GM18508 (cell line): ENCODE results near the gene ATP5F1D.

Source experiments
- ATAC-seq: cut with Tn5 transposase; IDR thresholded peaks from one replicate; pipeline ENCODE4 v1.9.1; 2021; ENCODE audit warnings: moderate number of reproducible peaks; ENCODE audit not compliant: insufficient read depth, unreplicated experiment

Gene ATP5F1D

DNA sequence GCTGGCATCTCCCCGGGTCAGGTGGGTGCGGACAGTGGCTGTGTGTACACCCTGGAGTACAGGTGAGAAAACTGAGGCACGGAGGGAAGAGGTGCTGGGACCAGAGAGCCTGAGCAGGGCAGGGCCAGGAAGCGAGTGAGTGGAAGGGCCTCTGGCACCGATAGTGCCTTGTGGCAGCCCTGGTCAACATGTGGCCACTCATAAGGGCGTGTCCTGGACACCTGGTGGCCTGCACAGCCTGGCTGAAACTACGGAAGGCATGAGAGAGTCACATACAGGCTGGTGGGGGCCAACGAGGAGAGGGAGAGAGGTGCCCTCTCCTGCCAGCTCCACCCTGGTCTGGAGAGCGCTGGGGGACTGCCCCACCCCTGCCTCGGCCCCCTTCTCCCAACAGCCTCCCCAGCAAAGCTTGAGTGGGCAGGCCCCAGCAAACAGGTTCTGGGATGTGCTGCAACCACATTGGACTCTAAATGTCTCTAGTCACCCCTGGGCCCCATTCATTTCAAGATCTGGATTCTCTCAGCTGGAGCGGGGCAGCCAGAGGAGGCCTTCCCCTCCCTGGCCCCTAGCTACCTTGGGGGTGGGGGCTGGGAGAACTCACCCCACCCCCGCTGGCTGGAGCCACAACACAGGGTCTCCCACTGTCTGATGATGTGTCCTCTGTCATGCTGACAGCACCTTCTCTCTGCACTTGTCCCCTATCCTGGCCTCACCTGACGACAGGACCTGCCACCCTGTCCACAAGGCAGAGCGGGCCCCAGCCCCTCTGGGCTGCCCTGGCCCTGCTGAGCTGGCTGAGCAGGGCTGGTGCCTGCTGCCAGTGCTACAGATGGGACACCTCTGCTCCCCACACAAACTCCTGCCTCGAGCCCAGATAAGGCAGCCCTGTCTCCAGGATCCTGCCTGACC is 9.6 kb upstream of the ATP5F1D start:
- no peak for ATAC-seq

DNA sequence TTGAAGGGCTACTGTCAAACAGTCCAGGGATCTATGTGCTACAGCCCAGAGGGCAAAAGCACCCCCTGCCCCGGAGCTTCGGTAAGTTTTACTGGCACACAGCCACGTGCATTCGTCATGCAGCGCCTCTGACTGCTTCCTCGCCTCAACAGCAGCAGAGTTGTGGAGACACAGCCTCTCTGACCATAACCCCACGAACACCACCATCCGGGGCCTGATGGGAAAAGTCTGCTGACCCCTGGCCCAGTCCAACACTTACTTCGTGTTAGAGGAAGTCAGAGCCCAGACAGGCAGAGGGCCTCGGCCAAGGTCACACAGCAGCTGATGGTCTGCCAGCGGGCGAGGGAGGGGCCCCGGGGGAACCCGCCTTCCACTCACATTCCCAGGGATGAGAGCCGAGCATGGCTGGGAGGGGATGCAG is 8.9 kb upstream of the ATP5F1D start:
- ATAC-seq, result no peak

GRCh38 chr19:1233115-1233667 is 8.4 kb upstream of the ATP5F1D start:
- ATAC-seq, result no peak

GRCh38 chr19:1234051-1234954 is 7.2 kb upstream of the ATP5F1D start:
- ATAC-seq, result no peak

DNA sequence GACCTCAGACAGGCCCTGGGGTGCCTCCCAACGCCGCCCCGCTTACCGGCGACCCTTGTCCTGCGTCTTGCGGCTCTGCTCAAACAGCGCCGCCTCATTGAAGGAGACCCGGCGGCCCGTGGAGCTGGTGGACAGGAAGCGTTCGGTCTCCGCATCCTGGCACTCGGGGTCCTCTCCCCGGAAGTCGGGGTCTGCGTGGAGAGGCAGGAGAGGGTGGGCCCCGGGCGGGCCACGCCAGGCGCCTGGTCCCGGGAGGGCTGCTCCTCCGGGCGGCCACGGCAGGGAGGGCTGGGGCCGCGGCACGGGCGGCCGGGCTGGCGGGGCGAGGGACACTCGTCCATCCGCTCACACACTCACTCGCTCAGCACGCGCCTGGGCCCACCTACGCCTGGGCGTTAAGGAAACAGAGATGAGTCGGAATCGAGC is 6.6 kb upstream of the ATP5F1D start:
- ATAC-seq, result no peak

DNA sequence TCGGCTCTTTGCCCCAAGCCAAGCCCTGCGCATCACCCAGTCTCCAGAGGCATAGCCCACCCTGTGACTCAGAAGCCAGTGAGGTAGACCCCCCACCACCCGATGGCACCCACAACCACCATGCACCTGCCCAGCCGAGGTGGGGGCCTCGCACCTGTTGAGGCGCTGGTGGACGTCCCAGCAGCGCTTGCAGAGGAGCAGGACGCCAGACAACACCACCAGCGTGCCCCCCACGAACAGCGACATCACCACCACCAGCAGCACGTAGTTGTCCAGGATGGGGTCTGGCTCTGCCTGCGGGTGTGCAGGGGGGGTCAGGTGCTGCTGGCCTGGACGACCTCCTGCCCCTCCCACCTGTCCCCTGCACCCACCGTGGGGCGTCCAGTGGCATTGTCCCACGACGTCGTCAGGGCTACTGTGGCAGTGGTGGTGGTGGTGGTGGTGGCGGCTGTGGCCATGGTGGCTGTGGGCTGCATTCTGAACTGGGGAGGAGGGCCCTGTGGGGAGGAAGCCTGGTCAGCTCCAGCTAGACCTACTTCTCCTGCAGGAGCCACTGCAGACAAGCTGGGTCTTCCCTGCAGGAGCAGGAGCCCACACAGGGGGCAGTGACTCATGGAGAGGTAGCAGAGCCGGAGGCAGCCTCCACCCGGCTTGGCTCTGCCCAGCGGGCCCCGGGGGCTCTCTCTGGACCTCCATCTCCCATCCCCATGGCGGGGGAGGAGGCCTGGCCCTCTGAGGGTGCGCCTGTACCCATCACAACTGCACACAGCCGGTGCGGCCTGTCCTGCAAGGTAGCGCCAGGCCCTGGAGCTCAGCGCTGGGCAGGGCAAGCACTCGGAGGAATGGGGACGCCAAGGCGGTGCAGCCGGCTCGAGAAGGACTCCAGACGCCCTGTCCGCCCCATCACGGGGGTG is 5.7 kb upstream of the ATP5F1D start:
- no peak for ATAC-seq

GRCh38 chr19:1236576-1236975 is 5.0 kb upstream of the ATP5F1D start:
- no peak for ATAC-seq

- no peak for ATAC-seq
Measured at GRCh38 chr19:1237027-1237659, 4.4 kb upstream of the ATP5F1D start.

DNA sequence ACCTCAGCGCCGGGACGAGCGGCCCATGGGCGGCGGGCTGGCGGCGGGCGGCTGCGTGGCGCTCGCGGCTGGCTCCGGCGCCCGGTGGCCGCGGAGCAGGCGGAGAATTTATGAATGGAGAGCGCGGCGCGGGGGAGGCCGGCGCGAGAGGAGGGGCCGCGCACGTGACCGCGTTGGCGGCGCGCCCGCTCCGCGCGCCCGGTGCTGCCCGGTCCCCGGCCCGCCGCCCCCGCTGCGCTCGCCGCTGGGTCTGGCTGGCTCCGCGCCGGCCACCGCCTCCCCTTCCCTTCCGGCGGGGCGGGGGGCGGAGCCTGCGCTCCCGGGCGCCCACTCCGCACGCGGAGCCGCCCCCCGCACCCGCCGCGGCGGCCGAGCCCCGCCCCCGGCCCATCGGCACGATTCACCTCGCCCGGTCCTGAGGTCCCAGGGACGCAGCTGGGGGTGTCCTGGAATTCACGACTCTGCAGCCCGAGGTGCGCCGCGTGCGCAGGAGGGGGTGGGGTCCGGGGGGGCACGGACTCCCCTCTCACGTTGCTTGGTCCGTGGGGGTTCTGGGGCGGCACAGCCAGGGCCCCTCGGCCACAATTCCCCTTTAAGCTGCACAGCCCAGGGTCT is 3.7 kb upstream of the ATP5F1D start, which contains the start of gene CBARP:
TSS of gene CBARP (minus strand) at position 252 of the 615 bp plus-strand sequence. CDS start 1,905 bp downstream, outside the sequence.
- ATAC-seq, result no peak

GRCh38 chr19:1238369-1239303 is 2.9 kb upstream of the ATP5F1D start:
- no peak for ATAC-seq

DNA sequence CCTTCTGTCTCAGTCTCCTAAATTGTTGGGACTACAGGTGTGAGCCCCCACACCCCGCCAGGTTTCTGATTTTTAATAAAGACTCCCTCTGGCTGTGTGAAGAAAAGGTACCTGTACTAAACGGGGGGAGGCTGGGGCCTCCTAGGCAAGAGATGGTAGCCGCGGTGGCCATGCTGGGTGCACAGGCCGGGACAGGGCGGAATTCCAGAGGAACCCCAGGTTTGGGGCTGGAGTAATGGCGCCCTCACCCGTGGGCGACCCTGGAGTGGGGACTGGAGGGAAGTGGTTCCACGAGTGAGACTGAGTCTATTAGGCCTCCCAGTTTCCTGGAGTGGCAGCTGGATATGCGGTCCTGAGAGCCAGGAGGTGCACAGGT is 2.1 kb upstream of the ATP5F1D start:
- ATAC-seq, result no peak

DNA sequence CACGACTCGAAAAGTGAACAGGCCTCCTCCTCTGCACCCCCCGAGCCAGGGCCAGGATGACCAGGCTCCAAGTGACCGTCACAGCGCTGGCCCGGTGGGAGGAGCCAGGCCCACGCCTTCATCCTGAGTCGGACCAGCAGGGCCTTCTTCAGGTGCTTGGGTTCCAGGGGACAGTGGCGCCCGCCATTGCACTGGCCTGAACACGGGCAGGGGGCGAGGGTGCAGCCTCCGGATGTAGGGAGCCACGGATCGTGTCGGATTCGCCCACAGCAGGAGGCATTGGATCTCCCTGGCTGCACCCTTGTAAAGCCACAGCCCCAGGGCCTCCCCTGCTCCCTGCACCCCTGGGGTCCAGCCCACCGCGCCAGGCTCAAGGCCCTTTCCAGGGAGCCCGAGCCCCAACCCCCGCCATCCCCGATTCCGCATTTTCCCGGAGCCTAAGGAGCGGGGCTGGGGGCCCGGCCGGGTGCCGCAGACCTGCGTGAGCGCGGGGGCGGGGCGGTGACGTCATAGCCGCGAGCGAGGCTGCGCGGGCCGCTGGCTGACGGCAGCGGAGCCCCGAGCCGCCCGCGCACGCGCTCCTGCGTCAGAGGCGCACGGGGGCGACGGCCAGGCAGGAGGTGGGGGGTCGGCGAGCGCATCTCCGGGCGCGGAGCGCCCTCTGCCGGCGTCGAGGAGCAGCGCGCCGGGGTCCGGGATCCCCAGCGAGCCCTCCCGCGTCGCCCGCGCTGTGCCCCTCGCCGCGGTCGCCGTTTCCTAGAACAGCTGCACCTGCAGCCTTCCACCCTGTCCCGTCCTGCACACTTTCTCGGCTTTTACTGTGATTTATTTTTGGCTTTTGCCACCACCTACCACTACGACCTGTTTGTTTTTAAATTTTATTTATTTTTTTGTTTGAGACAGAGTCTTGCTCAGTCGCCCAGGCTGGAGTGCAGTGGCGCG is 1.5 kb upstream of the ATP5F1D start:
- no peak for ATAC-seq

DNA sequence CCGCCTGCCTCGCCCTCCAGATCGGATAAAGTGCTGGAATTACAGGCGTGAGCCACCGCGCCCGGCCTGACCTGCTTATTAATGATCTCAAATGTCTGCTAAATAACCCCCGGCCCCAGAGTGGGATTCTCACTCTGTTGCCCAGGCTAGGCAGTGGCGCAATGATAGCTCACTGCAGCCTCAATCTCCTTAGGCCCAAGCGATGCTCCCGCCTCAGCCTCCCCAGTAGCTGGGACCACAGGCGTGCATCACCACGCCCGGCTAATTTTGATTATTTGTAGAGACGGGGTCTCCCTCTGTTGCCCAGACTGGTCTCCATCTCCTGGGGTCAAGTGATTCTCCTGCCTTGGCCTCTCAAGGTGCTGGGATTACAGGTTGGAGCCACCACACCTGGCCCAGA is 626 bp upstream of the ATP5F1D start:
- ATAC-seq, result no peak

GRCh38 chr19:1243768-1244692 is 2.5 kb downstream of the ATP5F1D start:
- ATAC-seq, result no peak

GRCh38 chr19:1244693-1245451 is 3.3 kb downstream of the ATP5F1D start:
- no peak for ATAC-seq
